Measurements from ENCODE around the gene CACNA2D3.

CACNA2D3 gene

GRCh38 chr3:54313418-54313817 lies 191.1 kb downstream of the CACNA2D3 start:
- H3K27ac ChIP-seq (ENCODE audit: low read length) = no peak overlapping the region
- no peaks in the 10 kb centered on the region for H3K36me3 ChIP-seq (replicated peaks; ENCODE audit: insufficient read depth, low read length)
- TF ChIP-seq CTCF (IDR thresholded peaks at IDR 0.05; ENCODE audit: low read length) = no peak
- TF ChIP-seq EZH2 (optimal IDR thresholded peaks at IDR 0.05; ENCODE audit: low read depth, low read length) = no peak
- no peak for TF ChIP-seq EZH2phosphoT487 (IDR thresholded peaks at IDR 0.05; ENCODE audit: low read length)
- H3F3A ChIP-seq (ENCODE audit: insufficient read depth, low read length) = no peaks in the 10 kb centered on the region
- H3K4me1 ChIP-seq (ENCODE audit: low read length) = no peaks in the 10 kb centered on the region
- no peak overlapping the region for H2AFZ ChIP-seq (ENCODE audit: low read length)
- no peak overlapping the region for H3K4me3 ChIP-seq (ENCODE audit: low read length)
- H3K79me2 ChIP-seq (ENCODE audit: low read length) = no peaks in the 10 kb centered on the region
- H3K27me3 ChIP-seq (replicated peaks; ENCODE audit: insufficient read depth, low read length) = no peaks in the 10 kb centered on the region
- H3K9me3 ChIP-seq (replicated peaks; ENCODE audit: insufficient read depth, low read length) = no peaks in the 10 kb centered on the region
- H3K4me2 ChIP-seq (ENCODE audit: low read depth, low read length) = no peak overlapping the region
- no peaks in the 10 kb centered on the region for H3K9me2 ChIP-seq (replicated peaks; ENCODE audit: insufficient read depth, low read length)
- no peak for DNase-seq
- H3K9ac ChIP-seq (ENCODE audit: low read length) = no peak overlapping the region
- H4K20me1 ChIP-seq (ENCODE audit: insufficient read depth, low read length) = no peaks in the 10 kb centered on the region

DNA sequence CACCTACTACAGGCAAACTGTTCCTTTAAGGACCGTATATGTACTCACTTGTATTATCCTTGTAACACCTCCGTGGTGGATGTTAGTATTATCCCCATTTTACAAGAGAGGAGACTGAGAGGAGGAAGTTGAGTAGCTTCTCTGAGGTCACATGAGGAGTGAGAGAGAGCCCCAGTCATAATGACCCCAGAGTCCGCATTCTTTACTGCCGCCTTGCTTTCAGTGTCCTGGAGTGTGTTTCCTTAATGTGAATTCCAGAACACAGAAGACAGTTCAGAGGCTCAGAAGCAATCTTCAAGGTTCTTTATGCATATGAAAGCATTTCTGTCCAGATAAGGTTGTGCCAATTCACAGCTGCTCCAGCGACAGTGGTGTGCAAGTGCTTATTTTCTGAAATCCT lies 199.2 kb downstream of the CACNA2D3 start:
- Histone ChIP-seq H3F3A (ENCODE audit: insufficient read depth, low read length) (no peaks in the 10 kb centered on the region), H3K4me1 (ENCODE audit: low read length) (no peaks in the 10 kb centered on the region), H3K4me2 (ENCODE audit: low read depth, low read length) (no peak overlapping the region), H3K36me3 (replicated peaks; ENCODE audit: insufficient read depth, low read length) (no peaks in the 10 kb centered on the region), H3K9me3 (replicated peaks; ENCODE audit: insufficient read depth, low read length) (no peaks in the 10 kb centered on the region), H3K9ac (ENCODE audit: low read length) (no peak overlapping the region), H4K20me1 (ENCODE audit: insufficient read depth, low read length) (no peaks in the 10 kb centered on the region), H3K27ac (ENCODE audit: low read length) (no peak overlapping the region), H3K79me2 (ENCODE audit: low read length) (no peaks in the 10 kb centered on the region), H3K4me3 (ENCODE audit: low read length) (no peak overlapping the region), H3K9me2 (replicated peaks; ENCODE audit: insufficient read depth, low read length) (no peaks in the 10 kb centered on the region), H3K27me3 (replicated peaks; ENCODE audit: insufficient read depth, low read length) (no peaks in the 10 kb centered on the region), H2AFZ (ENCODE audit: low read length) (no peak overlapping the region)
- TF ChIP-seq EZH2phosphoT487 (IDR thresholded peaks at IDR 0.05; ENCODE audit: low read length) (no peak), EZH2 (optimal IDR thresholded peaks at IDR 0.05; ENCODE audit: low read depth, low read length) (no peak), CTCF (IDR thresholded peaks at IDR 0.05; ENCODE audit: low read length) (no peak)
- no peak for DNase-seq

DNA sequence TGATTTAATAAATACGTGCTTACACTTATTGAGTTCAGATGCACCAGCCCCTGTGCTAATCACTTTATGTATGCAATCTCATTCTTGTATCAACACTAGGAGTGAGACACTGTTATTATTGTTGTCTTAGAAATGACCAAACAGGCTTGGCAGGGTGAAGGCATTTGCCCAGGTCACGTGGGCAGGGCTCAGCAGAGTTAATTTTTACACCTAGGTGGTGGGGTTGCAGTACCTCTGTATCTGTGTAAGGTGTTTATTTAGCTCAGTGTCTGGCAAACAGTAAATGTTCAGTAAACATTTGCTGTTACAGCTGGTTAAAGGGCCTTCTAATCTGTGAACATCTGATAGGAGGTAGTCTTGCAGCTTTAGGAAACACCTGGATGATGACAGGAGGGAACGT lies 200.0 kb downstream of the CACNA2D3 start:
- Histone ChIP-seq H3F3A (ENCODE audit: insufficient read depth, low read length) (no peaks in the 10 kb centered on the region), H3K9ac (ENCODE audit: low read length) (no peak overlapping the region), H2AFZ (ENCODE audit: low read length) (no peak overlapping the region), H3K4me1 (ENCODE audit: low read length) (no peaks in the 10 kb centered on the region), H3K4me2 (ENCODE audit: low read depth, low read length) (no peak overlapping the region), H3K27me3 (replicated peaks; ENCODE audit: insufficient read depth, low read length) (no peaks in the 10 kb centered on the region), H3K9me3 (replicated peaks; ENCODE audit: insufficient read depth, low read length) (no peaks in the 10 kb centered on the region), H3K27ac (ENCODE audit: low read length) (no peak overlapping the region), H3K36me3 (replicated peaks; ENCODE audit: insufficient read depth, low read length) (no peaks in the 10 kb centered on the region), H4K20me1 (ENCODE audit: insufficient read depth, low read length) (no peaks in the 10 kb centered on the region), H3K4me3 (ENCODE audit: low read length) (no peak overlapping the region), H3K9me2 (replicated peaks; ENCODE audit: insufficient read depth, low read length) (no peaks in the 10 kb centered on the region), H3K79me2 (ENCODE audit: low read length) (no peaks in the 10 kb centered on the region)
- DNase-seq = no peak
- no peak for TF ChIP-seq CTCF (IDR thresholded peaks at IDR 0.05; ENCODE audit: low read length)
- TF ChIP-seq EZH2phosphoT487 (IDR thresholded peaks at IDR 0.05; ENCODE audit: low read length) = no peak
- TF ChIP-seq EZH2 (optimal IDR thresholded peaks at IDR 0.05; ENCODE audit: low read depth, low read length) = no peak
